ENCODE results near the gene PISD. TPM values are rescaled to one million over a fixed set of nuclear protein-coding genes. Genes with fewer than 3 reads are reported as not detected.

Gene PISD
- total and polyA plus RNA-seq, 7 donors: 10.2 to 24.2 (median 16.3) TPM

GRCh38 chr22:31692186-31692886, 30.3 kb upstream of the PISD start:
- Histone ChIP-seq H3K27ac (no peak overlapping the region), H3K27me3 (ENCODE audit: insufficient read depth in 3 of 3, low read length in 2 of 3) (no peaks in the 10 kb centered on the region), H3K9me3 (no peaks in the 10 kb centered on the region), H3K4me1 (no peaks in the 10 kb centered on the region), H3K4me3 (no peak overlapping the region), H3K36me3 (ENCODE audit: insufficient read depth in 1 of 2, low read depth in 1 of 2) (peaks cover 3 to 82% of the 10 kb centered on the region in 2 donors)
- 92 to 94% (median 94%) methylated on average over 1 of the region's 1 CpG for WGBS, 3 donors
- DNase-seq: no peak
- ATAC-seq: no peak
- intact Hi-C loops (cut with DNase I): no loop called here
- TF ChIP-seq CTCF (IDR thresholded peaks at IDR 0.05): no peak

GRCh38 chr22:31691408-31691807, 29.4 kb upstream of the PISD start:
- no peak for TF ChIP-seq CTCF (IDR thresholded peaks at IDR 0.05)
- Histone ChIP-seq H3K4me1 (no peaks in the 10 kb centered on the region), H3K27ac (no peak overlapping the region), H3K4me3 (no peak overlapping the region), H3K36me3 (ENCODE audit: insufficient read depth in 1 of 2, low read depth in 1 of 2) (peaks cover 3 to 82% of the 10 kb centered on the region in 2 donors), H3K9me3 (no peaks in the 10 kb centered on the region), H3K27me3 (ENCODE audit: insufficient read depth in 3 of 3, low read length in 2 of 3) (no peaks in the 10 kb centered on the region)
- DNase-seq (no peak), ATAC-seq (no peak)
- WGBS, 3 donors: 94 to 100% (median 100%) methylated on average over 3 of the region's 3 CpGs
- intact Hi-C loops (cut with DNase I): no loop called here

- intact Hi-C loops (cut with DNase I): no loop called here
- Histone ChIP-seq H3K36me3 (ENCODE audit: insufficient read depth in 1 of 2, low read depth in 1 of 2) (peaks cover 0 to 55% of the 10 kb centered on the region in 2 donors), H3K4me3 (no peak overlapping the region), H3K4me1 (peaks cover 26% of the 10 kb centered on the region), H3K27ac (peak overlapping the region; percentile 62), H3K27me3 (ENCODE audit: insufficient read depth in 3 of 3, low read length in 2 of 3) (no peaks in the 10 kb centered on the region), H3K9me3 (no peaks in the 10 kb centered on the region)
- peak; percentile 82 to 89 (median 86) for ATAC-seq
- TF ChIP-seq CTCF (IDR thresholded peaks at IDR 0.05): no peak
- peak; percentile 24 to 53 for DNase-seq
- WGBS, 3 donors: 40 to 59% (median 48%) methylated on average over 13 of the region's 13 CpGs
Measured at GRCh38 chr22:31683181-31684105, 21.4 kb upstream of the PISD start.

- H3K4me1 ChIP-seq: peaks cover 26% of the 10 kb centered on the region
Measured at GRCh38 chr22:31682751-31683150, 20.7 kb upstream of the PISD start.

More at GRCh38 chr22:31682751-31683150, 20.7 kb upstream of the PISD start:
- 86 to 89% (median 87%) methylated on average over 7 of the region's 7 CpGs for WGBS, 3 donors
- no peak overlapping the region for H3K4me3 ChIP-seq
- intact Hi-C loops (cut with DNase I): no loop called here
- no peak for ATAC-seq
- no peaks in the 10 kb centered on the region for H3K27me3 ChIP-seq (ENCODE audit: insufficient read depth in 3 of 3, low read length in 2 of 3)
- H3K9me3 ChIP-seq: no peaks in the 10 kb centered on the region
- no peak for DNase-seq
- peaks cover 0 to 48% of the 10 kb centered on the region in 2 donors for H3K36me3 ChIP-seq (ENCODE audit: insufficient read depth in 1 of 2, low read depth in 1 of 2)
- no peak for TF ChIP-seq CTCF (IDR thresholded peaks at IDR 0.05)
- peak overlapping the region; percentile 62 for H3K27ac ChIP-seq
